GM21717 (cell line): ENCODE results near the gene CAPRIN1.
A peak's percentile ranks its signal among the peaks of the same experiment; 100 is the strongest.
"Not testable (repeated sequence)": the region's sequence is repeated elsewhere in the genome, so short reads cannot be mapped to it uniquely, and the experiment has no call there.

Experiments used
- ATAC-seq: cut with Tn5 transposase; IDR thresholded peaks from one replicate; pipeline ENCODE4 v1.9.1; 2021; ENCODE audit warnings: mild to moderate bottlenecking, moderate library complexity; ENCODE audit not compliant: unreplicated experiment

The CAPRIN1 gene

DNA sequence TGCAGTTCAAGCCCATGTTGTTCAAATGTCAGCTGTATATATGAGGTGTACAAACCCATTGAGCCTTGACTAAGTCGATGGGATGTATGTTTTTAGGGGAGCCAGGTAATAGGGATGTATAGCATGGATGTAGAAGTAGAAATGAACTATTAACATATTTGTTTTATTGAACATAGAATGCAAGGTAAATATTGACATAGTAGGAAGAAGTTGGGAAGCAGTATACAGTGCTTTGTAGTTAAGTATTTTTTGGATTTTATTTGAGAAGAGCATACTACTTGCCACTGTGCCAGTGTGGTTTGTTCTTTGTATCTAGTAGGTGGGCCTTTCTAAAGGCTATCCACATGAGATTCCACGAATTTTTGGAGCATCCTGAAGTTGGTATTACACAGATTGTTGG, 33.1 kb downstream of the CAPRIN1 start:
- ATAC-seq, result no peak

GRCh38 chr11:34086554-34087283, 35.2 kb downstream of the CAPRIN1 start:
- peak; percentile 64 for ATAC-seq

DNA sequence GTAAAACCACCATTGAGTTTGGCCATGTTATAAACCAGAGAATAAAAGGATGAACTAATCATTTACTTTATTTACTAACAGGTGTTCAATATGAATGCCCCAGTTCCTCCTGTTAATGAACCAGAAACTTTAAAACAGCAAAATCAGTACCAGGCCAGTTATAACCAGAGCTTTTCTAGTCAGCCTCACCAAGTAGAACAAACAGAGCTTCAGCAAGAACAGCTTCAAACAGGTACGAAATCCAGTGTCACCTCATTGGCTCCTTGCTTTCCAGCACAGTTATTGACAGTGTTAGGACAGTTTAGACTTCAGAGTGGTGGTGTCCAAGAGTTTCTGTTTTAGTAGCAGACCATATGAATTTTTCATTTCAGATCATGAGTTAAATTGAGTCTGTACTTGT, 40.3 kb downstream of the CAPRIN1 start:
- ATAC-seq, result no peak

DNA sequence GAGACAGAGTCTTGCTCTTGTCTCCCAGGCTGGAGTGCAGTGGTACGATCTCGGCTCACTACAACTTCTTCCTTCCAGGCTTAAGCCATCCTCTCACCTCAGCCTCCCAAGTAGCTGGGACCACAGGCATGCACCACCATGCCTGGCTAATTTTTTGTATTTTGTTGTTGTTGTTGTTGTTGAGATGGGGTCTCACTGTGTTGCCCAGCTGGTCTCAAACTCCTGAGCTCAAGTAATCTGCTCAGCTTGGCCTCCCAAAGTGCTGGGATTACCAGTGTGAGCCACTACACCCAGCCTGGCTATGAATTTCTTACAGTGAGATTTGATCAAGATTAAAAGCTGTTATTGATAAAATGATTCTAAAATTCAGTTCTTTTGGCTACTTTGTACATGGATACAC, 43.4 kb downstream of the CAPRIN1 start:
- not testable (repeated sequence) for ATAC-seq

DNA sequence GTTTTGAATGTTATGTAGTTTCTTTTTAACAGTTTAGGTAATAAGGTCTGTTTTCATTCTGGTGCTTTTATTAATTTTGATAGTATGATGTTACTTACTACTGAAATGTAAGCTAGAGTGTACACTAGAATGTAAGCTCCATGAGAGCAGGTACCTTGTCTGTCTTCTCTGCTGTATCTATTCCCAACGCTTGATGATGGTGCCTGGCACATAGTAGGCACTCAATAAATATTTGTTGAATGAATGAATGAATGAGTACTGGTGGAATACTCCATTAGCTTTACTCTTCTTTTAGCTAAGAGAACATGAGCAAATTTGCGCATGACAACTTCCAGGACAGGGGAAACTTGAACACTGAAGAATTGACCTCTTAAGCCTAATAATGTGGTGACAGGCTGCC, 47.3 kb downstream of the CAPRIN1 start:
- no peak for ATAC-seq

- no peak for ATAC-seq
These were observed 53.1 kb downstream of the CAPRIN1 start for GRCh38 chr11:34104680-34105078.

- peak; percentile 85 for ATAC-seq
These were observed 53.8 kb downstream of the CAPRIN1 start, which contains the start of gene NAT10 for GRCh38 chr11:34105079-34105956. TSS of gene NAT10 (plus strand) at chr11:34105629. CDS start at chr11:34108226, 2,597 bp downstream.

- no peak for ATAC-seq
These were observed 54.5 kb downstream of the CAPRIN1 start for GRCh38 chr11:34105957-34106504.

- no peak for ATAC-seq
These were observed 60.3 kb downstream of the CAPRIN1 start for GRCh38 chr11:34111722-34112270.

DNA sequence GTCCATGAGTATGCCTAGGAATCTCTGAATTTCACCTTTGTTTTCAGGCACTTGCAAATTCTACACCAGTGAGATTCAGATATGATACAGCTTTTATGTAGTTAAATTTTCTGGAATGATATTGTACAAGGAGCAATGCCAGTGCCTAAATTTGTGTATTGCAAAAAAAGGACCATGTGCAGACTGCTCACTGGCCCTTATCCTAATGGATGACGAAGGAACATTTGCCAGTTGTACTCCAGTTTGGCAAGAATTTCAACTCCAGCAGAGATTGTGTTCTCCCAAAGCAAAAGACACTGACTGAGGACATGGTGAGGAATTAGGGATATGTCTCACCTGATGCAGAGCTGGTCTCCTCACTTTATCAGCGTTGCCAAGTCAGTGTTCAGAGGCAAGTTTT, 62.5 kb downstream of the CAPRIN1 start:
- no peak for ATAC-seq

- no peak for ATAC-seq
These were observed 62.9 kb downstream of the CAPRIN1 start for GRCh38 chr11:34114471-34114870.

DNA sequence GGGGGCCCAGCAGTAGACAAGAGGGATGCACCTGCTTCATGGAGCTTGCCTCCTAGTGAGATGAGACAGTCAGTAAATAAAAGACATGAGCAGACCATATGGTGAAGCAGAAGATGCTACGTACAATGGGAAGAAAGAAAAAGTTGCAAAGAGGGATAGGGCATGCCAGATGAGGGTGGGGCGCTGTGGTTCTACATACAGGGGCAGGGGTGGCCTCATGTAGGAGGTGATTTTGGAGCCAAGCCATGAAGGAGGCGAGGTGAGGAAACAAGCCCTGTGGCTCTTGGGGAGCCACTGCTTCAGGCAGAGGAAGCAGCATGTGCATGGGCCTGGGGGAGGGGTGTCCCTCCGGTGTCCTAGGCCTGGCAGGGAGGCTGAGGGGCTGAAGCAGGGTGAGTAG, 69.1 kb downstream of the CAPRIN1 start:
- no peak for ATAC-seq

- no peak for ATAC-seq
These were observed 73.5 kb downstream of the CAPRIN1 start for GRCh38 chr11:34124885-34125668.

GRCh38 chr11:34126959-34127848, 75.7 kb downstream of the CAPRIN1 start:
- no peak for ATAC-seq

DNA sequence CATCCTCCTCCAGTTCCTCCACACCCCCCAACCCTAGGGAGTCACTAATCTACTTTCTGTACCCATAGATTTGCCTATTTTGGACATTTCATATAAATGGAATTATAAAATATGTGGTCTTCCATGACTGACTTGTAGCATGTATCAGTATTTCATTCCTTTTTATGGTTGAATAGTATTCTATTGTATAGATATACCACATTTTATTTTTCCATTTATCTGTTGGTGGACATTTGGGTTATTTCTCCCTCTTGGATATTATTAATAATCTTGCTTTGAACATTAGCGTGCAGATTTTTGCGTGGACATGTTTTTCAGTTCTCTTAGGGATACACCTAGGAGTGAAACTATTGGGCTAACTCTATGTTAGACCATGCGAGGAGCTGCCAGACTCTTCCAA, 77.3 kb downstream of the CAPRIN1 start:
- ATAC-seq, result no peak

DNA sequence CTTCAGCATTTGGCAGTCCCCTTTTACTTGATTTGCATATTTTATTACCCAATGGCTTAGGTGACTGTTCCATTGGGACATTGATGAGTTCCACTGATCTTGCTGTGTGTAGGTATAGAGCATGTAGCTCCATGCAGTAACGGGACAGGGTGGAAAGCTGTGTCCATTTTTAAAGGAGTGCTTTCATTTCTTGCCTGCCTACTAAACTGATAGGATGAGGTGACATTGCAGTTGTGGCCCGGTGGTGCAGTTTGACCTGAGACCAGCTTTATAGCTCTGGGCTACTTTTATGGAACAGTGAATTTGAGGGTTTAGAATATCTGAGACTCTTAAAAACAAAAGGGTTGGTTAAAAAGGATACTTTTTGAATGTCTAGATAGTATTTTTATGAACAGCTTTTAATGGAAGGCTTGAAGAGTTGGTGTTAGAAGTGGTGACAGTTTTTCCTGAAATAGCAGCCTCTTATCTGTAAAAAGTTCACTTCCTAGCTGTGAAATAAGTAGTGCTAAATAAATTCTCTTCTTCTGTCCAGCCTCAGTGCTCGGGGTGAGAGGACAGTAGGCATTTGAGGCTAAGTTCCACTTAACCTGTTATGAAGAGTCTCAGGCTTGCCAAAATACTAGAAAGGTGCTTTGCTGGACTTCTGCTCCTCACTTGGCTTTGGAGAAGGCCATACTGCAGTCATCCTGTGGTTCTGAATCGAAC, 80.9 kb downstream of the CAPRIN1 start:
- ATAC-seq, result no peak

DNA sequence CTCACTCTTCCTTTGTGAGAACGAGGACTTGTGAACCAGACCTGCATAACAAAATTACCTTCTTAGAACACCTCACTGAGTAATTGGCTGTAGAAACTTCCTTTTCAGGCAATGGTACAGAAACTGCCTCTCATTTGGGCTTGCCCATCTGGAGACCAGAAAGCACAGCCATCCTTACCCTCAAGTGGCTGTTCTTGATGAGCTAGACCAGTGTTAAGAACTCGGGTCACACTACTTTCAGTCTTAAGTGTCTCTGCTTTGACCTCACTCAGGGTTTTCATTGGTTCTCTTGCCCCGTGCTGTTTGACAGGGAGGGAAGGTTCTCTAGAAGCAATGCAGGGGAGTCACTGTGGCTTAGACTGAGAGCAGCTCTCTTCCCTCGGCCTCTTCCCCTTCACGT, 83.2 kb downstream of the CAPRIN1 start:
- no peak for ATAC-seq

GRCh38 chr11:34135439-34135838, 83.9 kb downstream of the CAPRIN1 start:
- ATAC-seq, result no peak

DNA sequence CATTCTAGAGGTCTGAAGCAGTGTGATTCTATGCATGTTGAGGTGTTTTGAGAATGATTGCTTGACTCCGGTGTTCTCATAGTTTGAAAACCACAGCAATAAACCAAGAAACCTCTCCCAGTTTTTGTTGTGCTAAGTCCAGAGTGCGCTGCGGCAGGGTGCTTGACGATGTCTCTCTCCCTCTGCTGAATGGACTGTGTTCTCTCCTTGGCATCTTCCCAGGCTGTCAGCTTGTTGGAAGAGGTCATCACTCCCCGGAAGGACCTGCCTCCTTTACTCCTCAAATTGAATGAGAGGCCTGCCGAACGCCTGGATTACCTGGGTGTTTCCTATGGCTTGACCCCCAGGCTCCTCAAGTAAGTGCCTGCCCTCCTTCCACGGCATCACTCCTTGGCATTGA, 84.9 kb downstream of the CAPRIN1 start:
- no peak for ATAC-seq
